Body of pancreas (tissue), 4 donors: Measurements from ENCODE around the gene AGBL4. TPM values are rescaled to one million over a fixed set of nuclear protein-coding genes. Genes with fewer than 3 reads are reported as not detected.

ENCODE experiments used
- ATAC-seq: fragments of 150-250 bp; one replicate; pipeline ENCODE4 v1.9.1; 2016
- DNase-seq, 4 donors: peaks; one replicate each; pipeline ENCODE4 v3.0.0-alpha.2; 2019
- H3K27ac ChIP-seq, 4 donors: fragments of 200-600 bp; sonication (generic); 1 replicate in 3 of 4; 2 replicates in 1 of 4; pipeline versions ENCODE4 v1.5.1 to v1.6.1; 2016 to 2019; ENCODE audit warnings: mild to moderate bottlenecking in 1 of 4, mixed read lengths in 1 of 4, moderate library complexity in 1 of 4
- H3K27me3 ChIP-seq, 2 donors: fragments of 200-600 bp; sonication (generic); one replicate each; pipeline ENCODE4 v1.6.0; 2016; ENCODE audit warnings: mild to moderate bottlenecking in 1 of 2
- H3K36me3 ChIP-seq, 2 donors: fragments of 200-600 bp; sonication (generic); replicated peaks in 1 of 2; 2 replicates each; pipeline ENCODE4 v1.5.1; 2016; ENCODE audit warnings: low read depth in 2 of 2; ENCODE audit not compliant: insufficient read depth in 1 of 2
- H3K4me1 ChIP-seq: fragments of 200-600 bp; sonication (generic); one replicate; pipeline ENCODE4 v1.6.0; 2016
- H3K4me3 ChIP-seq, 2 donors: fragments of 200-600 bp; sonication (generic); 1 replicate in 1 of 2; 2 replicates in 1 of 2; pipeline ENCODE4 v1.5.1; 2016 to 2019
- H3K9me3 ChIP-seq, 3 donors: fragments of 200-600 bp; sonication (generic); 1 replicate in 2 of 3; 2 replicates in 1 of 3; pipeline ENCODE4 v1.5.1; 2016
- POLR2A ChIP-seq, 3 donors: fragments of 450-650 bp; IDR thresholded peaks; one replicate each; pipeline ENCODE4 v1.6.1; 2016; ENCODE audit warnings: antibody characterized with exemption in 3 of 3, mild to moderate bottlenecking in 2 of 3
- WGBS, 2 donors: methylation state at CpG; one replicate each; pipeline ENCODE4 v1.1.5; 2017; 5-methylcytosine and 5-hydroxymethylcytosine counted together
- intact Hi-C: fragments of 100-400 bp; cut with DNase I; formaldehyde crosslinking; loops from one replicate; pipeline ENCODE4 v1.15.1; 2023
- total RNA-seq, 2 donors: library from RNA; depleted of rRNA; stranded (reverse); fragments of >200 nt; gene quantifications; one replicate each; pipeline ENCODE4 v1.1.0, GENCODE V29; 2016
- TF ChIP-seq, protein P1 (sequence below), 7 experiments: fragments of 450-650 bp in 4 of 7; fragments of 200-600 bp in 3 of 7; sonication (generic) in 3 of 7; IDR thresholded peaks; one replicate each; pipeline ENCODE4 v1.5.1; 2016 to 2019; ENCODE audit warnings: antibody characterized with exemption in 7 of 7

The AGBL4 gene
- total RNA-seq, 2 donors from 2014 or later = 0.33 to 0.78 TPM

DNA sequence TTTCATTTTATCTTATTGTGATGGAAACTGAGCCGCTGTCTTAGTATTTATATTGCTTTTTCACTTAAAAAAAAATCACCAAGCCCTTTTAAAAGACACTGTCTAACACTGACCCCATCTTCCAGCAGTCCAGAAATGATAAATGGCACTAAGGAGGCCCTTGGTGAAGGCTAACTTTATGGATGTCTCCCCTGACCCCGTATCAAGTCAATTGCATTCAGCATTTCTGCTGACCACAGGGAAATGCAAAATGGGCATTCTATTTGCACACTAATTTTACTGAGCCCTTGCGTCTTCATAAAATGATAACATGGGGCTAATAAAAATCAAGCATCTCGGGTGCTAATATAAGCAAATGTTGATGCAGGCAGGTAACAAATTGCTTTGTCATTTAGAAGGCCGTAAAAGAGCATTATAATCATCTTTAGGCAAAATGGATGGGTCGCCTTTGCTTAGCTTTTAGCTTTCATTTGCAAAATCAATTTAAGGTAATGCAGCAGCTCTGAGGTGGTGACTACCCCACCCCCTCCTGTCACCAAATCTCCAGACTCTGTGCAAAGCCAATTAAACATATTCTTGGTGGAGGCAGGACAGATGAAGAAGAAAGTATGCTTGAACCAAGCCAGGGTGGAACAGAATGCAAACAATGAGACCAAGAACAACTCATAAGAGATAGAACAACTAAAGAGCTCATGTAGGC is 1357.9 kb downstream of the AGBL4 start:
- DNase-seq (no peak), ATAC-seq (no peak)
- Histone ChIP-seq H3K4me3 (no peak overlapping the region), H3K27me3 (no peaks in the 10 kb centered on the region), H3K4me1 (no peaks in the 10 kb centered on the region), H3K27ac (no peak overlapping the region), H3K9me3 (no peaks in the 10 kb centered on the region), H3K36me3 (no peaks in the 10 kb centered on the region)
- intact Hi-C loops = no loop called here
- TF ChIP-seq, protein P1, sequence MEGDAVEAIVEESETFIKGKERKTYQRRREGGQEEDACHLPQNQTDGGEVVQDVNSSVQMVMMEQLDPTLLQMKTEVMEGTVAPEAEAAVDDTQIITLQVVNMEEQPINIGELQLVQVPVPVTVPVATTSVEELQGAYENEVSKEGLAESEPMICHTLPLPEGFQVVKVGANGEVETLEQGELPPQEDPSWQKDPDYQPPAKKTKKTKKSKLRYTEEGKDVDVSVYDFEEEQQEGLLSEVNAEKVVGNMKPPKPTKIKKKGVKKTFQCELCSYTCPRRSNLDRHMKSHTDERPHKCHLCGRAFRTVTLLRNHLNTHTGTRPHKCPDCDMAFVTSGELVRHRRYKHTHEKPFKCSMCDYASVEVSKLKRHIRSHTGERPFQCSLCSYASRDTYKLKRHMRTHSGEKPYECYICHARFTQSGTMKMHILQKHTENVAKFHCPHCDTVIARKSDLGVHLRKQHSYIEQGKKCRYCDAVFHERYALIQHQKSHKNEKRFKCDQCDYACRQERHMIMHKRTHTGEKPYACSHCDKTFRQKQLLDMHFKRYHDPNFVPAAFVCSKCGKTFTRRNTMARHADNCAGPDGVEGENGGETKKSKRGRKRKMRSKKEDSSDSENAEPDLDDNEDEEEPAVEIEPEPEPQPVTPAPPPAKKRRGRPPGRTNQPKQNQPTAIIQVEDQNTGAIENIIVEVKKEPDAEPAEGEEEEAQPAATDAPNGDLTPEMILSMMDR (IDR thresholded peaks at IDR 0.05) = no peak
- TF ChIP-seq POLR2A (IDR thresholded peaks at IDR 0.05) = no peak
- 86 to 89% methylated on average over 6 of the region's 6 CpGs for WGBS, 2 donors

DNA sequence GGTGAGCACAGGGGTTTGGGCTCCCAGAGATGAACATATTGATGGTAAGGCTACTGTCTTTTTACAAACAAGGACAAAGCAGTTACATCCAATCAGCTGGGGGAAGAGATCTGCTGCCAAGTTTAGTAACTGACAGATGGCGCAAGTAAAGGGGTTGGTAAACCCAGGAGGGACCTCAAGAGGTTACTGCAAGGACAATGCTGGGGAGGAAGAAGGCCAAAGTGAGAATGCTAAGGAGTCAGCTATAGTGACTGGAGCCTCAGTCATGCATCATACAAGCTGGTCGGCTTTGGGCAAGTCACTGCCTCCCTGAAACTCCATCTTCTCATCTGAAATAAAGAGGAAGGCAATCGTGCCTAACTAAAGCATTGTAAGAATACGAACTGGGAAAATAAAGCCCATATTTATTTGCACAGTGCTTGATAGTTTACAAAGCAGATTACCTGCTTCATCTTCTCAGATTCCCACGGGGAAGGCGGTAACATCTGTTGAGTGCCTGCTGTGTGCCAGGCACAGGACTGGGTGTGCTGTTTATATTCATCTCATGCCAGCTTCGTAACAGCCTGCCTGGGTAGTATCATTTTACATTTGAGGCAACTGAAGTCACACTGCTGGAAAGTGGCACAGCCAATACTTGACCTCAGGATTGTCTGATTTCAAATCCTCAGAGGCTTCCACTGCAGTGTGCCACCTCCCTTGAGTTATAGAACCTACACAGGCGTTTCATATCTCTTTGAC is 1361.9 kb downstream of the AGBL4 start:
- TF ChIP-seq POLR2A (IDR thresholded peaks at IDR 0.05) = no peak
- TF ChIP-seq, protein P1 (IDR thresholded peaks at IDR 0.05) = no peak
- no peak overlapping the region for H3K27ac ChIP-seq
- WGBS, 2 donors = 57 to 58% methylated on average over 8 of the region's 8 CpGs
- H3K4me3 ChIP-seq = no peak overlapping the region
- no peaks in the 10 kb centered on the region for H3K9me3 ChIP-seq
- ATAC-seq (no peak), DNase-seq (no peak)
- H3K4me1 ChIP-seq = no peaks in the 10 kb centered on the region
- no peaks in the 10 kb centered on the region for H3K36me3 ChIP-seq
- intact Hi-C loops = no loop called here
- H3K27me3 ChIP-seq = no peaks in the 10 kb centered on the region

DNA sequence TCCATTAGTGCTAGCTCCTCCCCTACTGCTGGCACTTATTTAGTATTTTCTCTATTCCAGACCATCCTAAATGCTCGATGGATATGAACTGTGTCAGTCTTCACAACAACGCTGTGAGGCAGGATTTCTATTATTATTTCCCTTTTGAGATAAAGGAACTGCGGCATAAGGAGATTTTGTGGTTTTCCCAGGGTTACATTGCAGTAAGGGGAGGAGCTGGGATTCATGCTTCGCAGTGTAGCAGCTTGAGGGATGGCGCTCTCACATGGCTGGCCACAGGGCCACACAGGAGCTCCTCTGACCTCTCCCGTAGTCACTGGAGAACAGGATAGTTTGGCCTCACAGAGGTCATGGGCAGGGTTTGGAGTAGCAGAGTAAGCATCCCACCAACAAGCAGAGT is 1364.0 kb downstream of the AGBL4 start:
- Histone ChIP-seq H3K4me1 (no peaks in the 10 kb centered on the region), H3K9me3 (no peaks in the 10 kb centered on the region), H3K27me3 (no peaks in the 10 kb centered on the region), H3K27ac (no peak overlapping the region), H3K4me3 (no peak overlapping the region), H3K36me3 (no peaks in the 10 kb centered on the region)
- WGBS, 2 donors = 50 to 72% methylated on average over 6 of the region's 6 CpGs
- DNase-seq (no peak), ATAC-seq (no peak)
- intact Hi-C loops = no loop called here
- TF ChIP-seq POLR2A (IDR thresholded peaks at IDR 0.05) = no peak
- TF ChIP-seq, protein P1 (IDR thresholded peaks at IDR 0.05) = no peak

DNA sequence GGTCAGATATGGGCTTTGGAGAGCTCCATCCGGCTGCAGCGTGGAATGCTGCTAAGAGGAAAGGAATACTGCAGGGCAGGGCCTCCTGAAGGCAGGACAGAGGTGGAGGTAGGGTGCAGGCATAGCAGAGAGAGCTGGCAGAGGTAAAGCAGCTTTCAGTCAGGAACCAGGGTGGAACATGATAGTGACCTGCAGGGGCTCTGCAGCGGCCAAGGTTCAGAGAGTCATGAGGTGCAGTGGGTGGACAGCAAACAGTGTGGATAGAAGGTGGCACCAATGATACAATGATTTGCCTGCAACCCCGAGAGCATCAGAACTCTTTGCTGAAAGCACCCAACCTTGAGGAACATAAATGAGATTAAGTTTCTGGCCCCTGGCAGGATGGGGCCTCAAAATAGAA is 1366.3 kb downstream of the AGBL4 start:
- intact Hi-C loops = no loop called here
- no peak for ATAC-seq
- H3K4me3 ChIP-seq = no peak overlapping the region
- H3K36me3 ChIP-seq = no peaks in the 10 kb centered on the region
- H3K27me3 ChIP-seq = no peaks in the 10 kb centered on the region
- WGBS, 2 donors = 82 to 88% methylated on average over 4 of the region's 4 CpGs
- no peak for TF ChIP-seq POLR2A (IDR thresholded peaks at IDR 0.05)
- TF ChIP-seq, protein P1 (IDR thresholded peaks at IDR 0.05) = no peak
- H3K27ac ChIP-seq = no peak overlapping the region
- H3K9me3 ChIP-seq = no peaks in the 10 kb centered on the region
- no peaks in the 10 kb centered on the region for H3K4me1 ChIP-seq
- no peak for DNase-seq
